Stimulated activated CD8-positive, alpha-beta memory T cell treated with anti-CD3 and anti-CD28 coated beads, Interleukin-7, amount 100 ng/mL, for 1 hour (primary cell): Measurements from ENCODE around the gene ZNF274.
"Not testable (repeated sequence)": the region's sequence is repeated elsewhere in the genome, so short reads cannot be mapped to it uniquely, and the experiment has no call there.

Experiments
- DNase-seq, 2 donors: peaks; one replicate each; pipeline ENCODE4 v3.0.0-alpha.2; 2020; ENCODE audit warnings: low read depth in 2 of 2

Gene ZNF274

GRCh38 chr19:58182989-58183816, at the start of gene ZNF274:
ZNF274 (plus strand) TSS chr19:58183061; CDS start chr19:58183966, 905 bp downstream.
- peak; percentile 80 to 86 for DNase-seq

DNA sequence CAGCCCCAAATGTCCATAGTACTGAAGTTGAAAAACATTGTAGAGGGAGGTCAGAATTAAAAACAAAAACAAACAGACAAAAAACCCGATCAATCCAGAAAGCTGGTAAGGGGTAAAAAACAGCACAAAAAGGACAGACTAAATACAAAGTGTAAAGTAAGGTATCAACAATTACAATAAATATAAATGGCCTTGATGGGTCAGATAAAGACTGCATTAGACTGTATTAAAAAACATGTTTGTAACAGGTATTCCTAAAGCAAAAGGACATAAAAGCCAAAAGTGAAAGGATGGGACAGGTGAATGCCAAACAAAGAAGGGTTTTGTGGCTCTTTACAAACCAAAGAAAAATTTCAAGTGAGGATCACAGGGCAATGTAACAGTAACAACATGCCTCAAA, 48.6 kb upstream of the ZNF274 start:
- no peak for DNase-seq

DNA sequence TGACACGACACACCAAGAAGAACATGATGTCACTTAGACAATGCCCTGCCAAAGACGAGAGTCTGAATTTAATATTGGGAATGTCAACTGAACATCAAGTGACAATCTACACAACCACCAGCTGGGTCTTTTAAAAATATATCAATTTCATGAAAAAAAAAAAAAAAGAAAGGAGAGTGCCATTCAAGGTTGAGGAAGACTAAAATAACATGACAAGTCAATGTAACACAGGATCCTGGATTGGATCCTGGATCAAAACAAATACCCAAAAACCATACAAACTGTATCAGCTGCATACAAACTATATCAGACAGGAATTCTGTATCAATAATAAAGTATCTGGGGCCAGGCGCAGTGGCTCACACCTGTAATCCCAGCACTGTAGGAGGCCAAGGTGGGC, 37.0 kb upstream of the ZNF274 start:
- DNase-seq: no peak

GRCh38 chr19:58147475-58147874, 35.4 kb upstream of the ZNF274 start:
- not testable (repeated sequence) for DNase-seq

DNA sequence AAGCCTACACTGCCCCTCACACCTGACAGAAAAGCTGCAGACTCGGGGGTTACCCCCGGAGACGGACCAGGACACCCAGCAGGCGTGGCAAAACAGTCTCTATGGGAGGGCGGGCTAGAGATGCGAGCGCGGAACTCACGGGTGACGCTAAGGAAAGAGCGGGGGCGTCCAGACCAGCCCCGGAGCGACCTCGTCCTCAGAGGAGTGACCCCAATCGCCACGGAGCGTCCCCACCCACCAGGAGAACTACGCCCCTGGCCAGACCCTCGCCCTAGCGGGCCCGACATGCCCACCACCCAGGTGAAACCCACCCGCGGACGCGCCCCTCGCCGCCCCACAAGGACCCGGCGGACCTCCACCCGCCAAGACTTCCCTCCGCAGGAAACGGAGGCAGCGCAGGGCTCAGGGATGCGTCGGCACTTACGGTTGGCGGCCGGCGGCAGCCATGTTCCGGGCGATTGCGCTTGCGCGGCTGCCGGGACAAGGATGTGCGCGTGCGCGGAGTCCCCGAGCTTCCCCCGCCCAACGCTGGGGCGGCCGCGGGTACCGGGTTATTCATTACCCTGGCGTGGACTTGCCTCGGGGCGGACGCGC, 32.4 kb upstream of the ZNF274 start, which contains the start of gene ZNF329:
TSS of gene ZNF329 (minus strand) at position 462 of the 594 bp plus-strand sequence. CDS start 21,286 bp downstream, outside the sequence.
- DNase-seq: peak; percentile 89 to 95

- DNase-seq: no peak
These were observed 29.5 kb upstream of the ZNF274 start for GRCh38 chr19:58153386-58153785.

DNA sequence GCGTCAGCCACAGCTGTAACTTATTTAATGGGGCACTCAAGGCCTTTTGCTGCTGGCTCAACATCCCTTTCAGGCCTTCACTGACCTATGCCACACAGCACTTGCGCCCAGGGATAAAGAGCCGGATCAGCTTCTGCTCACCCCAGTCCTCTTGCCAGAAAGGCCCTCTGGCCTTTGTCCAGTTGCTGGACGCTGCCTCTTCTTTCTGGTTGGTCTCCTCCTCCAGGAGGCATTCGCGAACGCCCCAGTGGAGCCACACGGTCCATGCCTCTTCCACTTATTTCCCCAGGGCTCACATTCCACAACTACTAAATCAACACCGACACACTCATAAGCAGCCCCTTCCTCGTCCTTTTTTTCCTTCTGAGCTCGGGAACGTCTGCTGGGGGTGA, 28.6 kb upstream of the ZNF274 start:
- DNase-seq: no peak

DNA sequence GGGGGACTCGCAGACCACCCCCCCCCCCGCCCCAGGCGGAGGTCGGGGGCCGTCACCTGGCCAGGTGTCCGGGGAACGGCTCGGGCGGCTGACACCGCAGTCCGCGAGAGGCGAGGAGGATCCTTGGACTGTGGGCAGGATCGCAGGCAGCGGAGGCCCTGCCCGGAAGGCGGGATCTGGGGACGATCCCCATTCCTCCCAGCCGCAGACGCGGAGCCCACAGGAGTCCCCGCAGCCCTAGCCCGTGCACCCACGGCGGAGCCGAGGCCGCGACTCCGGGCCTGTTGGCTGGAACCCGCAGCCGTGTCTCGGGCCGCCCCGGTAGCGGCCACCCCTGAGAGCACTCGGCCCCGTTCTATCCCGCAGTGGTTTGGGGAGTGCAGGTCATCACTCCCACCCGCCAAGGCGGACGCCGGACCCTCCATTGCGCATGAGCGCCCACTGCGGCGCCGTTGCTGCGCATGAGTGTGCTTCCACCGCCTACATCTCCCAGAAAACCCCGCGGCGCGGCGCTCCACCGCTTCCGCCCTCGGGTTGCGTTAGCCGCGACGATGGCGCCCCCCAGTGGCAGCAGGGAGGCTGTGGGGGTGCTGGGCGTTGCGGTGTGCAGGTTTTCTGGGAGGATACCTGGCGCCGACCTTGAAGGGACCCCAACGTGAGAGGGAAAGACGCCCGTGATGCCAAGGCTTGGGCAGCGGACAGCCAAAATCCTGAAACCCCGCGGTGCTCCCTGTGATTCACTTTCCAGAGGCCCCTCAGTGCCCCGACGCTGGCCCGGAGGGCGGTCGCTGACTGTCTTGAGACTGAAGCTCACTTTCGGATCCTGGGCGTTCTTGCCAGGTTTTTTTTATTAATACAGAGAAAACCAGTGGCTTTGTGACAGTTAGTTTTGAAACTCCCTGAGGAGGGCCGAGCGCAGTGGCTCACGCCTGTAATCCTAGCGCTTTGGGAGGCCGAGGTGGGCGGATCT, 27.9 kb upstream of the ZNF274 start:
- DNase-seq: peak; percentile 97 to 99

DNA sequence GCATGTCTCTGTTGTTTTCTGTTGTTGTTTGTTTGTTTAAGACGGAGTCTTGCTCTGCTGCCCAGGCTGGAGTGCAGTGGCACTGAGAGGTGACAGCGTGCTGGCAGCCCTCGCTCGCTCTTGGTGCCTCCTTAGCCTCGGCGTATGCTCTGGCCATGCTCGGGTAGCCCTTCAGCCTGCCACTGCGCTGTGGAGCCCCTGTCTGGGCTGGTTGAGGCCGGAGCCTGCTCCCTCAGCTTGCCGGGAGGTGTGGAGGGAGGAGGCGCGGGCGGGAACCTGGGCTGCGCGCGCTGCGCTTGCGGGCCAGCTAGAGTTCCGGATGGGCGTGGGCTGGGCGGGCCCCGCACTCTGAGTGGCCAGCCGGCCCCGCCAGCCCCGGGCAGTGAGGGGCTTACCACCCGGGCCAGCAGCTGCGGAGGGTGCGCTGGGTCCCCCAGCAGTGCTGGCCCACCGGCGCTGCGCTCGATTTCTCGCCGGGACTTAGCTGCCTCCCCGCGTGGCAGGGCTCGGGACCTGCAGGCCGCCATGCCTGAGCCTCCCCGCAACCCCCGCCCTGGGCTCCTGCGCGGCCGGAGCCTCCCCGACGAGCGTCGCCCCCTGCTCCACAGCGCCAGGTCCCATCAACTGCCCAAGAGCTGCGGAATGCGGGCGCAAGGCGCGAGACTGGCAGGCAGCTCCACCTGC, 25.7 kb upstream of the ZNF274 start:
- no peak for DNase-seq

GRCh38 chr19:58166268-58166667, 16.6 kb upstream of the ZNF274 start:
- DNase-seq: no peak

DNA sequence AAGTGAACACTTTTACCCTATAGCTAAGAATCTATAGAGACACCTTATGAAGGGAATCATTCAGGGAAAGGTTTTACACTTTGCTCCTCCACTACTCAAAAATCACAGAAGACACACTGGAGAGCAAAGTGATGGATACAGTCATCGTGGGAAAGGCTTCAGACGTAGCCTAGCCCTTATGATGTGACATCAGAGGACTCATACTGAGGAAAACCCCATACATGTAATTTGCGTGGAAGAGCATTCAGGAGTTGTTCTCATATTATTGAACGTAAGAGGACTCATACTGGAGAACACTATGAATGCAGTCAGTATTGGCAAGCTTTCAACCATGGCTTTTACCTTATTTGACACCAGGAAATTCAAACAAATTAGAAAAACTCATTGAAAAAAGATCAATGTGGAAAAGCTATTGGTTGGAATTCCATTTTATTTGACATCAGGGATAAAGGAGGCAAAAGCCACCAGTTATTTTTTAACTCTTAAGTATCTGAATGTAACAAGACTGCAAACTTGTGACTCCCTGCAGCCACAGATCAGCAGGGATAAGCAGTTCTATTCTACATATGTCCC, 16.1 kb upstream of the ZNF274 start:
- no peak for DNase-seq

DNA sequence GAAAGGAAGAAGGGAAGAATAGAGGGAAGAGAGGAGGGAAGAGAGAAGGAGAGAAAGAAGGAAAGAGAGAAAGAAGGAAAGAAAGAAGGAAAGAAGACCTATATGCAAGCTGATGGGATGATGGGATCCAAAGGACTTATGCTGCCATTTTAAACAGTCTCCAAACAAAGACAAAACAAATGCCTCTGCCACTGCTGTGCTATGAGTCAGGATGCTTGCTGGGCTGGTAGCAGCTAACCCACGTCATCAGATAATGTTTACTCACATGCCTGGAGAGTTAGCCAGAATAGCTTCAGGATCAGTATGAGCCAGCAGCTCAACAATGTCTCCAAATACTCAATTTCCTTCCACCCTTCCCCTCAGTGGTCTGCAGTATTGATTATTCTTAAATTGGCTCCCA, 12.0 kb upstream of the ZNF274 start:
- DNase-seq: no peak

DNA sequence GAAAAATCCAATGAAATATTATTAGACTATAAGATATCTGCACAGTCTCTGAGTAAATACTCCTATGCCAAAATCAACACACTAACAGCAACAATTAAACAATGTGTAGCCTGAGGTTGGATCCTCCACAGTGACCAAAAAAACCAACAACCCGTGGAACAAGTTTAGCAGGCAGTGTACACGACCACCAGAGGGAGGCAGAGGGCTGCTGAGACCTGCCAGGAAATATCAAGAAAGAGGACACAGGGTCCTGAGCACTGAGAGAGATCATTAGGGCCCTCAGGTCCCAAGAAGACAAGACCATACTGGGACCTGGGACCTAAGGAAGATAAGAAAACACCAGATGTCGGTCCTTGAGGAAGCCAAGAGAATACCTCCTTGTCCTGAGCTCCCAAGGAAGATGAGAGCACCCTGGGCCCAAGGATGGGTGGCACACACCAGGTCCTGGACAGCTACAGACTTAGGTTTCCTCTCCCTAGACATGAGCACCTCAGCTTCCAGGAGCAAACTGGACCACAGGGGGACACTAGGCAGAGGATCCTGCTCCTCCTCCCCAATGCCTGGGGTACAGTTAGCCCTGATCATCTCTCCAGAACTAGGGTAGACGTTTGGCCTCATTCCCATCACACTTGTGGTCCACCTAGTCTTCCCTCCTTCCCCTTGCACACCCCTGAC, 822 bp upstream of the ZNF274 start:
- peak; percentile 5 to 37 for DNase-seq

DNA sequence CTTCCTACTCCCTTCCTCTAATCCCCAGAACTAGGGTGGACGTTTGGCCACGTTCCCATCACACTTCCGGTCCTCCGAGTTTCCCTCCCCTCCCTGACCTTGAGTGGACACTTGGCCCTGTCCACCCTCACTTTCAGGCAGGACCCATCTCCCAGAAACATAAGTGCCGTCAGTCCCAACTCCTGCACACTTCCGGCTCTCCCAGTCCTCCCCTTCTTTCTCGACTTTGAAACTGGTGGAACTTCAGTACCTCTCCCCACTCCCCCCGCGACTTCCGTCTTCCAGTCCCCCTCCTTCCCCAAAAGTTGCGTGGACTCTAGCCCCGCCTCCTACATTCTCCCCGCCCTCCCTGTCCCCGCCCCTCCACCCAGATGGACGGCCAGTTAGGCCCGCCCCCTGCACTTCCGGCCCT, 278 bp upstream of the ZNF274 start:
- DNase-seq: peak; percentile 54 to 62

- no peak for DNase-seq
These were observed 955 bp downstream of the ZNF274 start for GRCh38 chr19:58183817-58184215.

- DNase-seq: no peak
These were observed 14.2 kb downstream of the ZNF274 start for GRCh38 chr19:58196901-58197616.

- DNase-seq: no peak
These were observed 21.1 kb downstream of the ZNF274 start for GRCh38 chr19:58203814-58204475.

- DNase-seq: no peak
These were observed 21.7 kb downstream of the ZNF274 start for GRCh38 chr19:58204566-58204965.

DNA sequence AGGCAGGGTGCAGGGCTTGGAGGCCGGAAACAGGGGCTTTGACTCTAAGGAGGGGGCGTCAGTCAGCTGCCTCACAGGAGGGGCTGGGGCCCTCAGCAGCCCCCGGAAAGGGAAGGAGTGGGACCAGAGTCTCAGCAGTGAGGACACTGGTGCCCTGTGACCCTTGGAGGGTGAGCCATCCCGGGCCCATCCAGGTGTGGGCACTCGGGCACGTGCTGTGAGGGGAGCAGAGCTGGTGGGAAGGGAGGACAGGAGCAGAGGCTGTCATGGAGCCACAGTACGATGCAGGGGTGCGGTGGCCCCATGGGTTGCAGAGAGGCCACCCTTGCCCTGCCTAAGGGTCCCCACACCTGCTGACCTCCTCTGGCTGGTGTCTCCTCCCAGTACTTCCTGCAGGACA, 26.7 kb downstream of the ZNF274 start:
- no peak for DNase-seq
